Activated T-cell treated with anti-CD3 and anti-CD28 coated beads, Interleukin-2, amount 50 U/mL, for 4 hours (primary cell): Measurements from ENCODE around the gene KCNK3. TPM values are rescaled to one million over a fixed set of nuclear protein-coding genes. Genes with fewer than 3 reads are reported as not detected.

Source experiments
- ATAC-seq, 2 donors: fragments of 200-7000 bp; cut with Tn5 transposase; one replicate each; pipeline ENCODE4 v1.10.0; 2021
- DNase-seq: peaks from one replicate; pipeline ENCODE4 v3.0.0-alpha.2; 2020
- H3K27me3 Mint-ChIP-seq: one replicate; pipeline ENCODE4 v1.8.0; 2021; ENCODE audit warnings: low read depth, mixed read lengths
- H3K36me3 Mint-ChIP-seq: one replicate; pipeline ENCODE4 v1.8.0; 2022; ENCODE audit warnings: mixed read lengths; ENCODE audit not compliant: insufficient read depth
- H3K4me1 Mint-ChIP-seq: one replicate; pipeline ENCODE4 v1.8.0; 2021; ENCODE audit warnings: low read depth, mixed read lengths
- H3K4me3 Mint-ChIP-seq: one replicate; pipeline ENCODE4 v1.8.0; 2021; ENCODE audit warnings: mild to moderate bottlenecking, moderate library complexity, mixed read lengths
- H3K9me3 Mint-ChIP-seq: one replicate; pipeline ENCODE4 v1.8.0; 2021; ENCODE audit warnings: mixed read lengths
- total RNA-seq, 3 donors: library from RNA; stranded (reverse); gene quantifications; one replicate each; pipeline ENCODE4 v1.2.1, GENCODE V29; 2021

The KCNK3 gene
- total RNA-seq, 3 donors from 2014 or later, result 0.08 to 0.16 (median 0.08) TPM

GRCh38 chr2:26767129-26767528, 74.6 kb downstream of the KCNK3 start:
- H3K27me3 Mint-ChIP-seq, result no peaks in the 10 kb centered on the region
- peaks cover 47% of the 10 kb centered on the region for H3K4me1 Mint-ChIP-seq
- H3K36me3 Mint-ChIP-seq, result peaks cover 3% of the 10 kb centered on the region
- no peak overlapping the region for H3K4me3 Mint-ChIP-seq
- DNase-seq, result no peak
- H3K9me3 Mint-ChIP-seq, result no peaks in the 10 kb centered on the region
- no peak for ATAC-seq

GRCh38 chr2:26767894-26768487, 75.5 kb downstream of the KCNK3 start:
- no peak for ATAC-seq
- Mint-ChIP-seq H3K9me3 (no peaks in the 10 kb centered on the region), H3K36me3 (peaks cover 3% of the 10 kb centered on the region)

DNA sequence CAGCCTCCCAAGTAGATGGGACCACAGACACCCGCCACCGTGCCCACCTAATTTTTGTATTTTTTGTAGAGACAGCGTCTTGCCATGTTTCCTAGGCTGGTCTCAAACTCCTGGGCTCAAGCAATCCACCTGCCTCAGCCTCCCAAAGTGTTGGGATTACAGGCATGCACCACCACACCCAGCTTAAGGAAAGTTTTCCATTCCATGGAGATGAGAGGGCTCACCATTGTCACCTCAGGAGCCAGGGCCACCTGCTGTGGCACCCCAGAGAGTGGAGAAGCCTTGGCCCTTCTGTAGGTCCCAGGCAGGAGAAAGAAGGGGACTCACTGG, 76.2 kb downstream of the KCNK3 start:
- Mint-ChIP-seq H3K27me3 (no peaks in the 10 kb centered on the region), H3K4me3 (no peak overlapping the region), H3K9me3 (no peaks in the 10 kb centered on the region), H3K4me1 (peaks cover 56% of the 10 kb centered on the region), H3K36me3 (peaks cover 3% of the 10 kb centered on the region)
- DNase-seq, result no peak
- ATAC-seq, result no peak

More at GRCh38 chr2:26767894-26768487, 75.5 kb downstream of the KCNK3 start:
- no peak overlapping the region for H3K4me3 Mint-ChIP-seq
- no peaks in the 10 kb centered on the region for H3K27me3 Mint-ChIP-seq
- no peak for DNase-seq
- H3K4me1 Mint-ChIP-seq, result peaks cover 55% of the 10 kb centered on the region

DNA sequence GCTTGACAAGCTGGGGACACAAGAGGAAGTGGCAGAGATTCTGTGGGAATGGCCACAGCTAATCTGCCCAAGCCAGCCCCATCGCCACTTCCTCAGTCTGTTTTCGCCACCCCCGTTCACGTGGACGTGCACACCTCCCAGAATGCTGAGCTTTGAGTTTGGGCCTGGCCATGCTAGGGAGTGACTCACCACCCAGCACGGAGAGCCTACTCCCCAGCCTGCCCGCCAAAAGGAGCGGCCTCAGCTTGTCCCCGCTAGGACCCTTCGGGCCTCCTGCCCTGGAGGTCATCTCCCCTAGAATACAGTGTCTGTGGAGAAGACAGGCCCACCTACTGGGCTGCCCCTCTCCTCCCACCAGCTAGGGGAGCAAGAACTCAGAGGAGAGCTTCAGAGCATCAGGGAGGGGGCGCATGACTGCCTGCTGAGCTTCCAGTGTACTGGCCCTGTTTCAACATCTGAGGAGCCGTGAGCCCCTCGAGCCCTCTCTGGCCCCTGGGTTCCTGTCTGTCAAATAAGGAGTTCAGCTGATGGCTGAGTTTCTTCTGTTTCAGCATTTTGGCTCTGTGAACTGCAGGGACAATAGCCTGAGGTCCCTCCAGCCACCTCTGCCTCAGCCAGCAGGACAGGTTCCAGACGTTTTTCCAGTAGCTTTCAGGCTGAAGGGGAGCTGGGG, 76.7 kb downstream of the KCNK3 start:
- Mint-ChIP-seq H3K36me3 (peaks cover 3% of the 10 kb centered on the region), H3K27me3 (no peaks in the 10 kb centered on the region), H3K4me1 (peaks cover 56% of the 10 kb centered on the region), H3K9me3 (no peaks in the 10 kb centered on the region), H3K4me3 (no peak overlapping the region)
- DNase-seq (no peak), ATAC-seq (no peak)

- H3K9me3 Mint-ChIP-seq, result no peaks in the 10 kb centered on the region
- no peak overlapping the region for H3K4me3 Mint-ChIP-seq
- peaks cover 41% of the 10 kb centered on the region for H3K4me1 Mint-ChIP-seq
- peaks cover 3% of the 10 kb centered on the region for H3K36me3 Mint-ChIP-seq
- no peak for ATAC-seq
- H3K27me3 Mint-ChIP-seq, result no peaks in the 10 kb centered on the region
- DNase-seq, result no peak
Observed at GRCh38 chr2:26770986-26771586, 78.6 kb downstream of the KCNK3 start.

DNA sequence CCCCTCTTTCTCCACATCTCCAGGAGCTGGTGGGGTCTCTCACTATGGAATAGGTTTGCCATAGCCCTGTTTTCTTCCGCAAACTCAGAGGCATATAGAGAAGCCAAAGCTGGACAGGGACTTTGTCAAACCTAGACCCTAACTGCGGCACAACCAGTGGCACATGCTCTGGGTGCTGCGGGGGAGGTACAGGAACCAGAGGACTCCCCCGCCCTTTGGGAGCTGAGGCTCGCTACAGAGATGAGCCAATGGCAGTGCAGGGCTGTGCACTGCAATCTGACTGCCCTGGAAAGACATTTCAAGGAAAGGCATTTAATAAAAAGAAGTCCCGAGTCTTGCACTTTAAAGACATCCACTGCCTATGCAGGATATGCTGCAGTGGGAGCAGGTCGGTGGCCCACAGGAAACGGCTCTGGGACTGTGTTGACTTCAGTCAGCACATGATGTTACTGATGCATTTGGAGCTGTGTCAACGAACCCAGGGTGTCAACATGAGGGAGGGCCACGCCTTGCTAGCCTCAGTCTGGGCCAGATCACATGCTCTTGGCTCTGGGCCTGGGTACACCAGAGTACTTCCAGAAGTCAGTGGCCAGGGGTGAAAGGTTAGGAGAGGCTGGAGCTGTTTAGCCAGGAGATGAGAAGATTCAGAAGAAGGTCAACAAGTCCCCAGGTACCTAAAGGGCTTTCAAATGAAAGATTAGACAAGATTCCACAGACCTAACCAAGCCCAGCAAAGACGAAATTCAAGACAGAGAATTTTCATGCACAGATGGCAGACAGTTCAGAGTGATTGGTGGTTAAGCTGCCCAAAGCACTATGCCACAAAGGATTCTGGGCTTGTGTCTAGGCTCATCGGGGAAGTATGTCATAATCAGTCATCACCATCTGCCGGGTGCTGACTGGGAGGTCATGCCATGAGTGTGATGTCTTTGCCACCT, 79.8 kb downstream of the KCNK3 start:
- ATAC-seq, result peak; percentile 62 to 72
- Mint-ChIP-seq H3K4me3 (peak overlapping the region; percentile 5), H3K4me1 (peaks cover 36% of the 10 kb centered on the region), H3K36me3 (peaks cover 9% of the 10 kb centered on the region), H3K9me3 (no peaks in the 10 kb centered on the region), H3K27me3 (no peaks in the 10 kb centered on the region)
- no peak for DNase-seq

GRCh38 chr2:26776195-26776800, 83.8 kb downstream of the KCNK3 start:
- H3K36me3 Mint-ChIP-seq, result peaks cover 17% of the 10 kb centered on the region
- peaks cover 21% of the 10 kb centered on the region for H3K4me1 Mint-ChIP-seq
- H3K4me3 Mint-ChIP-seq, result no peak overlapping the region
- DNase-seq, result no peak
- H3K27me3 Mint-ChIP-seq, result no peaks in the 10 kb centered on the region
- ATAC-seq, result no peak
- no peaks in the 10 kb centered on the region for H3K9me3 Mint-ChIP-seq

GRCh38 chr2:26778098-26778497, 85.6 kb downstream of the KCNK3 start:
- no peaks in the 10 kb centered on the region for H3K9me3 Mint-ChIP-seq
- ATAC-seq (no peak), DNase-seq (no peak)
- no peaks in the 10 kb centered on the region for H3K27me3 Mint-ChIP-seq
- H3K4me1 Mint-ChIP-seq, result peaks cover 4% of the 10 kb centered on the region
- H3K4me3 Mint-ChIP-seq, result no peak overlapping the region
- peaks cover 16% of the 10 kb centered on the region for H3K36me3 Mint-ChIP-seq

DNA sequence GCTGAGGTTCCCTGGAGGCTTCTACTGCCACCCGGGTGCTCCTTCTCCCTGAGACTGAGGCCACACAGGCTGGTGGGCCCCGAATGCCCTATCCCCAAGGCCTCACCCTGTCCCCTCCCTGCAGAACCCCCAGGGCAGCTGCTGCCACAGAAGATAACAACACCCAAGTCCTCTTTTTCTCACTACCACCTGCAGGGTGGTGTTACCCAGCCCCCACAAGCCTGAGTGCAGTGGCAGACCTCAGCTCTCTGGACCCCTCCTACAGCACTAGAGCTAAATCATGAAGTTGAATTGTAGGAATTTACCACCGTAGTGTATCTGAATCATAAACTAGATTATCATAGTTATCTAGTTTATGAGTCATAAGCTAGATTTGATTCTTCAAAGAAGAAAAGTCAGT, 86.0 kb downstream of the KCNK3 start:
- H3K4me3 Mint-ChIP-seq, result no peak overlapping the region
- no peaks in the 10 kb centered on the region for H3K9me3 Mint-ChIP-seq
- ATAC-seq, result peak; percentile 88 to 91
- H3K27me3 Mint-ChIP-seq, result no peaks in the 10 kb centered on the region
- H3K36me3 Mint-ChIP-seq, result peaks cover 16% of the 10 kb centered on the region
- no peak for DNase-seq
- peaks cover 4% of the 10 kb centered on the region for H3K4me1 Mint-ChIP-seq

DNA sequence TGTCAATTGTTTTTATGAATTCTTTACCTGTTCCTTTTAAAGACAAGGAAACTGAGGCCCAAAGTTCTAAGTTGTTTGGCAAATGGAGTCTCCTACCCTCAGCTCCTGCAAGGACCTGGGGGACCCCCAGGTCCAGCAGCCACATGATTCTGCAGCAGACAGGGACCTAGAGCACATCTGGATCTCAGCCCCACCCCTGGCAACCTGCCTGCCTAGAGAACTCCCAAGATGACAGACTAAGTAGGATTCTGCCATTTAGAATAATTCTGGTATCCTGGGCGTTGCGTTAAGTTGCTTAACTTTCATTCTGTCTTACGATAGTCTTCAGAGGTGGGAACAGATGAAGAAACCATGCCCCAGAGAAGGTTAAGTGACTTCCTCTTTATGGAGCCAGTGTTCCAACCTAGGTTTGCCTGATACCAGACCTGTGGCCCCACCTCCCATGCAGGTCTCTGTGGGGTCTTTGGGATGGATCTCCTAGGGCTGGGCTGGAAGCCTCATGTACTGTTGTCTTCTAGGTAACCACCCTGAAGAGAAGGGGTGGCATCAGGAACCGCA, 87.8 kb downstream of the KCNK3 start:
- Mint-ChIP-seq H3K9me3 (no peaks in the 10 kb centered on the region), H3K27me3 (no peaks in the 10 kb centered on the region), H3K4me3 (no peak overlapping the region), H3K36me3 (peaks cover 16% of the 10 kb centered on the region), H3K4me1 (peaks cover 9% of the 10 kb centered on the region)
- ATAC-seq (no peak), DNase-seq (no peak)

Other genes starting within 250 kb of the KCNK3 start
- gene OTOF, start 214.6 kb upstream of the KCNK3 start, total RNA-seq, result under 1 TPM; 0.10 to 0.60 (median 0.18) TPM
- gene CIB4, start 51.4 kb upstream of the KCNK3 start, total RNA-seq, result not detected
- gene SLC35F6, start 71.6 kb downstream of the KCNK3 start, total RNA-seq, result 10 to 100 TPM in 2 of 3 donors, 1 to 10 TPM in 1; 9.2 to 12.5 (median 11.6) TPM
- 1 to 10 TPM in 1 of 3 donors, under 1 TPM in 2; 0.82 to 1.8 (median 0.82) TPM for gene CENPA, start 93.3 kb downstream of the KCNK3 start, total RNA-seq
- gene DPYSL5, start 155.4 kb downstream of the KCNK3 start, total RNA-seq, result not detected